ENCODE results near the gene ITPKC. TPM values are rescaled to one million over a fixed set of nuclear protein-coding genes. Genes with fewer than 3 reads are reported as not detected.

ITPKC gene
- total and polyA plus RNA-seq, 9 of the 15 experiments (the other 6 are each of a cell fraction or from before 2014, with no cell fraction given): 0.08 to 9.3 (median 5.8) TPM

GRCh38 chr19:40690693-40691420 is 26.1 kb upstream of the ITPKC start (continued):
- TF ChIP-seq HNRNPH1 (optimal IDR thresholded peaks at IDR 0.05; ENCODE audit: low read depth, low read length) (no peak), ZNF444 (CRISPR knock-in tag; IDR thresholded peaks at IDR 0.05) (no peak), NFATC3 (IDR thresholded peaks at IDR 0.05) (no peak), PTRF (tag; IDR thresholded peaks at IDR 0.05) (no peak), ZC3H11A (IDR thresholded peaks at IDR 0.05; ENCODE audit: low read depth, low read length) (no peak), PCBP2 (IDR thresholded peaks at IDR 0.05; ENCODE audit: low read depth, low read length, poor library complexity, severe bottlenecking) (no peak), ELK1 (CRISPR knock-in tag; IDR thresholded peaks at IDR 0.05) (no peak), ZBTB49 (CRISPR knock-in tag; IDR thresholded peaks at IDR 0.05; ENCODE audit: borderline replicate concordance) (no peak), THRA (IDR thresholded peaks at IDR 0.05) (no peak), CEBPB (tag; IDR thresholded peaks at IDR 0.05) (no peak), ZBTB11 (CRISPR knock-in tag; IDR thresholded peaks at IDR 0.05) (no peak; a peak in 1 of 6 replicates), GTF2B (IDR thresholded peaks at IDR 0.05; ENCODE audit: extremely low read depth, insufficient read length) (no peak), SAFB2 (IDR thresholded peaks at IDR 0.05; ENCODE audit: borderline replicate concordance, low read depth, low read length, severe bottlenecking) (no peak), ZNF184 (CRISPR knock-in tag; IDR thresholded peaks at IDR 0.05) (no peak), CBFB (CRISPR knock-in tag; IDR thresholded peaks at IDR 0.05) (no peak), YY1 (IDR thresholded peaks at IDR 0.05; ENCODE audit: borderline replicate concordance in 1 of 3, control insufficient read depth in 1 of 3, extremely low read depth in 1 of 3, insufficient read depth in 3 of 3, insufficient read length in 1 of 3, insufficient replicate concordance in 2 of 3, low read depth in 1 of 3, low read length in 2 of 3) (peak in 1 of 3 experiments; percentile 1), NFXL1 (CRISPR knock-in tag; IDR thresholded peaks at IDR 0.05) (no peak)
